ENCODE measurements around the gene PROM2.

GRCh38 chr2:95268211-95269035 is 5.8 kb upstream of the PROM2 start:
- TF ChIP-seq CTCF (IDR thresholded peaks at IDR 0.05) (no peak), POLR2A (IDR thresholded peaks at IDR 0.05) (no peak)
